Cortex of kidney (tissue), 1 donor: ENCODE results near the gene CACNA1H.

Experiments used
- DNase-seq: peaks from one replicate; lab custom pipeline; 2025; lab: John Stamatoyannopoulos, UW

The CACNA1H gene

GRCh38 chr16:1158456-1159324, 5.8 kb downstream of the CACNA1H start:
- DNase-seq: no peak

GRCh38 chr16:1159325-1159972, 6.5 kb downstream of the CACNA1H start:
- no peak for DNase-seq

DNA sequence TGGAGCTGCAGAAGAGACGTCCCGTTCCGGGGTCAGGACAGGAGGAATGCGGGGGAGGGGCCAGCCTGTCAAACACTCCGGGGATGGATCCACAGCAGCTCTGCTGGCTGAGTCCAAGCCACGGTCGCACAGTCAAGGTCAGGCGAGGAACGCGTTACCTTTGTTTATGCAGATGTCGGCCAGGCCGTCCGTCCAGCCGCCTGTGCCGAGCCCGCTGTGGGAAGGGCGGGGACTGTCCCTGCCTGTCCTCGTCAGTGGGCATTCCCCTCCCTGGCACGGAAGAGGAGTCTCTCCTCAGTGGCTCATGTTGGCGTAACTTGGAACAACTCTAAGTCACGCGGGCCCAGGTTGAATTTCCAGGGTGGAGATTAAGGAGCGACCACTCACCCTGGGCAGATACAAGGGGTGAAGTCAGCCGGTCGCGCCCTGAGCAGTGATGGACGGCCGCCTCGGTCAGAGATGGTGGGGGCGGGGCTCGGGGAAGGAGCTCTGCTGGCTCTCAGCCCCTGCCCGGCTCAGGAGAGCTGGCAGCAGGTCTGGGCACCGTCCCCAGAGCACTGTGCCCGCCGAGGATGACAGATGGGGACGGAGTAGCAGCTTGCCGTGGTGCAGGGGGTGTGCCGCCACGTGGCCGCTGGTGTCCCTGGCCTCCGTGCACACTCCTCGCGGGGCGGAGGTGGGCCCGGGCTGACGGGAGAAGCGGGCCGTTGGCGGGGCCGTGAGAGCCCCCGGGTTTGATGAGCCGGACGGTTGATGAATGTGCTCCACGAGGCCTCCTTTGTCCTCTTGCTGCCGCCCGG, 7.3 kb downstream of the CACNA1H start:
- no peak for DNase-seq

GRCh38 chr16:1160773-1161348, 8.0 kb downstream of the CACNA1H start:
- DNase-seq: no peak

DNA sequence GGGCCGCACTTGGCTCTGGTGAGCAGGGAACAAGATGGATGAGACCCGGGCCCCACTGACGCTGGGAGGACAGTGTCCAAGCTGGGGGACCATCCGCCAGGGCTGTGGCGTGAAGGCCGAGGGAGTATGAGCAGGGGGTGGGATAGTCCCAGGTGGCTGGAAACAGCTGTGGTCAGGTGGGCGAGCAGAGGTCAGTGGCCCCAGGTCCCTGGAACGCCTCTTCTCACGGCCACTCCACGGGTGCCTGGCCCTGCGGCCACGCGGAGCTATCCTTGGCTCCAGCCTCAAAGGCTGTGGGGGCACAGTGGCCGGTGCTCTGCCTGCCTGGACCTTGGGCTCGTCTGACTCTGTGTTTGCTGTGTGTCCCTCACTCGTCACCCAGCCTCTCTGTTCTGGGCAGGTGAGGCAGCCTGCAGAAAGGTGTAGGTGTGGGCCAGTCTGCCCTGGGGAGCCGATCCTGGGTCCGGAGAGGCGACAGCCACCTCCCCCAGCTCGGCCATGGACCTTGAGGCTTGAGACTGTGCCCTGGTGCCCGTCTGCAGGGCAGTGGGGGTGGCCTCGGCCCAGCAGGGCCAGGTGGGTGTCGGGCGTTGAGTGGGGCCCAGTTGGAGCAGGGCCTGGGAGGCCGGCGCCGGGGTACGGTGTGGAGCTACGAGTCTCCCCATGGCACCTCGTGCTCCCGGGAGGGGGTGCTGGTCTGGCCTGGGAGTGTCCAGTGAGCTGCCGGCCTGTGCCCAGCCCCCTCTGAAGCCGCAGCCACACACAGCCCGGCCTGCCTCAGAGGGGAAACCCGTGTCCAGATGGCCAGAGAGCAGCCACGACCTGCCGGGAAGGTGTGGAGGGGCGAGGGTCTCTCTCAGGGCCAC, 10.0 kb downstream of the CACNA1H start:
- no peak for DNase-seq

DNA sequence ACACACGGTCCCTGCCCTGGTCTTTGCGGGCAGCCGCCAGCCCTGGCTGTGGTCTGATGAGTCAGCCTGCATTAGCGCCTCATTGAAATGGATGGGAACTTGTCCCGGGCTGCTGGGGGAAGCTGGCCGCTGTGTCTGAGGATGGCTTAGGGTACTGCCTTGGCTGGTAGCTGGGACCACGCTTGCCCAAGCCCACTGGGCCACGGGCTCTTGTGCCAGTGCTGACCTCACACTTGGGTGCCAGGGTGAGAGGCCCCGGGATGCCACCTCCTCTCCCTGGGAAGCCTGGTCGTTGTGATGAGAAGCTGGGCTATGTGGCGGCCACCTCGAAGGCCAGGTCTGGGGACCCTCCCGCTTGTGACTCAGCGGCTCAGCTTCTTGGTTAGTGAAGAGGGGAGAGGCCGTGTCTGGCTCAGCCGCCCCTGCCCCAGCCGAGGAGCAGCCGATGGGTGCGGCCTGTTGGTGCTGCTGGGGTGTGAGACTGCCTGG, 10.7 kb downstream of the CACNA1H start:
- no peak for DNase-seq

DNA sequence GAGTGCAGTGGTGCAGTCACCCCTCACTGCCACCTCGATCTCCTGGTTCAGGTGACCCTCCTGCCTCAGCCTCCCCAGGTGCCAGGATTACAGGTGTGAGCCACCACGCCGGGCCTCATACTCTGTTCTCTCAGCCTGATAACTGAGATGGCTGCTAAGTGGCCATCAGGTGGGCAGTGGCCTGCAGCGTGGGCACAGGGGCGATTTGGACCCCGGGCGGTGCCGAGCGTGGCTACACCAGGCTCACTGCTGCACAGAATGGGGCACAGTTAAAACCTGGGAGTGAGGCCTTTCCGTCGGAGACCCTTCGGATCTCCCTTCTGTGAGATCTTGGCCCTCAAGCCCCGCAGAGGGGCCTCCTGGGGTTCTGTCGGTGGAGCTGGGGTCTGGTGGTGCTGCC, 11.5 kb downstream of the CACNA1H start:
- no peak for DNase-seq

GRCh38 chr16:1164975-1165374, 12.1 kb downstream of the CACNA1H start:
- no peak for DNase-seq

DNA sequence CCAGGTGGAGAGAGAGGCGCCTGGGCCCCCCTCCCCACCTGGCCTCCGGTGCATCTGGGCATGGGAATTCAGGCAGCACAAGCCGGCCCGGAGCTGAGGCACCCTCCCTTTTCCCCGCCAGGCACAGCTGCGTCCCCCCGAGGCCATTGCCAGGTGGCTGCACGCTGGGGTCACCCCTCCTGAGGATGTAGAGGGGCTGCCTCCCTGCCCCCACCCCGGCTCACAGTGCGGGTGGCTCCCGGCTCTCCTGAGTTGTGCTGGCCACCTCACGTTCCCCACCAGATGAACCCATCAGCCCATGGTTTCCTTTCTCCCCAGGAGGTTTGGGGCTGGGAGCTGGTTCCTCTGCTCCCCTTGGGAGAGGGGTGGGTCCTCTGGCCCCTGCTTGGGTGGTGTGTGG, 12.6 kb downstream of the CACNA1H start:
- no peak for DNase-seq

GRCh38 chr16:1167276-1168107, 14.6 kb downstream of the CACNA1H start:
- no peak for DNase-seq

DNA sequence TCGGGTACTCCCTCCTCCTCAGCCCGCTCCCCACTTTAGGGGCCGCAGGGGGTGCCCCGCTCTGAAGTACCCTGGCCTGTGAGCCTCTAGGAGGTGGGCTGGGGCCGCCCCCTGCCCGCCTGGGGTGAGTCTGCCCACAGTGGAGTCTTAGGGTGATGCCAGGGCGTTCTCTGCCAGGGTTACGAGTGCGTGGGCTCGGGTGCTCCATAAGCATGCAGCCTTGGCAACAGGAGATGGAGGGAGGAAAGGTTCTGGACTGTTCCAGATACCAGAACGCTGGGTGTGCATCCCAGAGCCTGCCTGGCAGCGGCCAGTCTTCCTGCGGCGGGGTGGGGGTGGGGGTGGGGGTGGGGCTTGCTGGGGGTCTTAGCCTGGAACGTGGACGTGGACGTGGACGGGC, 15.9 kb downstream of the CACNA1H start:
- DNase-seq: no peak

DNA sequence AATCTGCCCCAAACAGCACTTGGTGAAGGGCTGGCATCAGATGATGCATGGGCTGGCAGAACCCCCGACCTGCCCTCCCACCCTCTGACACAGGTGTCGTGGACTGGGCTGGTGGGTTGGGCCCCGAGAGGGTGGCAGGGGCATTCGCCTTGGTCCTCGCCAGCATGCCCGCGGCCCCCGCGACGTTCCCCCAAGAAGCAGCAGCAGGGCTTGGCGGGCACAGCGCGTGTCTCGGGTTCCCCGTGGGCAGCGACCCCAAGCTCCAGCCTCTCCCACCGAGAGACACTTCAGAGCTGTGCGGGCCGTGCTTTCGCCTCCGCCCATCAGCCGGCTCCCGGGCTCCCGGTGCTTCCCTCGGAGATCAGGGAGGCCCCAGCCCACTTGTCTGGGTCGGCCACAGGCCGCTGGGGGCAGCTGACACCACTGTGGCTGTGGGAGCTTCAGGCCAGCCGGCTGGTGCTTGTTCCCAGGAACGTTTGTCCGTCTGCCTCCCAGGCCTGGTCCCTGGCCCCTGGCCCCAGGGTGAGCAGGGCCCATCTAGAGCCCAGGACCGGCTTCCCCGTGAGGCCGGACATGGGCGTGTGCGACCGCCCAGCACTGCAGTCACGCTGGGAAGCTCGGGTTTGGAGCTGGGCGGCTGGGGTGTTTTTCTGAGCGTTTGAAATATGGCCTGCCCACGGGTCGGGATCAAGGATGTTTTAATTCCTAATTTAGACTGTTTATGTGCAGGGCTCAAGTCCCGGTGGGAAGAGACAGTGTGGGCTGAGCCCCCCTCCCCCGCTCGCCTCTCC, 16.6 kb downstream of the CACNA1H start:
- DNase-seq: no peak

- no peak for DNase-seq
These were observed 17.1 kb downstream of the CACNA1H start for GRCh38 chr16:1170076-1170418.

- no peak for DNase-seq
These were observed 18.1 kb downstream of the CACNA1H start for GRCh38 chr16:1171001-1171400.

GRCh38 chr16:1171854-1172428, 19.0 kb downstream of the CACNA1H start:
- no peak for DNase-seq

DNA sequence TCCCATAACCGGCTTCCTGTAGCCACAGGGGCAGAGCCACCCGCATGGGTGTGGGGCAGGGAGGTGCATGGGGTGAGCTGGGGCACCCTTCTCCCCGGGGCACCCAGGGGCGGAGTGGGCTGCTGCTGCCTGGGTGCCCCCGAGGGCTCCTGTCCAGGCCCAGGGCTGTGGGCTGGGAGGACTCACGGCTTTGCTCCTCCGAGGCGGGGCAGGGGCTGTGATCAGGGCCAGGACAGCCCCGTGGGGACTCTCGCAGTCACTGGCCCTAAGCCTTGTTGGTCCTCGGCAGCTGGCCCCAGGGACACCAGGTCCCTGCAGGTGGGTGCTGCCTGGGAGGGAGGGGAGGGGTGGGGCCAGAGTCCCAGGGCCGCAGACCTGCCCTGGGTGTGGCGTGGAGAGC, 19.7 kb downstream of the CACNA1H start:
- no peak for DNase-seq

DNA sequence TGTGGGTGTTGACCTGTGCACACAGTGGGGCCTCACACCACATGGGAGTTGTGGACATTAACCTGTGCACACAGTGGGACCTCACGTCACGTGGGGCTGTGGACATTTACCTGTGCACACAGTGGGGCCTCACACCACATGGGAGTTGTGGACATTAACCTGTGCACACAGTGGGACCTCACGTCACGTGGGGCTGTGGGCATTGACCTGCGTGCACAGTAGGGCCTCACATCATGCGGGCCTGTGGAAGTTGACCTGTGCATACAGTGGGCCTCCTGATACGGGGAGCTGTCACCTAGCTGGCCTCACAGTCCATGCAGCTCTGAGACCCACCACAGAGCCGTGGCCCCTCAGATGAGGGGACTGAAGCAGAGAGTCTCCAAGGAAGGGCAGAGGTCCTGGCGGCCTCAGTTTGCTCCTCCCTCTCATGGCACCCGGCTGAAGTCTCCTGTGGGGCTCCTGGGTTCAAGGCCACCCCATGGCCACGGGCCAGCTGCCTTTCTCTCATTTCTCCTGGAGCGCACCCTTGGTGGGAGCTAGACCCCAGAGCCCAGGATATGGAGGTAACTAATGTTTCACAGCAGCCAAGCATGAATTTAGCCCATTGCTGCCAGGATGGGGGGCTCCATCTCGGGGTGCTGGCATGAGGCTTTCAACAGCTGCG, 21.0 kb downstream of the CACNA1H start:
- no peak for DNase-seq

GRCh38 chr16:1174477-1175357, 21.8 kb downstream of the CACNA1H start:
- no peak for DNase-seq
